ENCODE data around the gene RSPO3.
"Not testable (repeated sequence)": the region's sequence is repeated elsewhere in the genome, so short reads cannot be mapped to it uniquely, and the experiment has no call there.

DNA sequence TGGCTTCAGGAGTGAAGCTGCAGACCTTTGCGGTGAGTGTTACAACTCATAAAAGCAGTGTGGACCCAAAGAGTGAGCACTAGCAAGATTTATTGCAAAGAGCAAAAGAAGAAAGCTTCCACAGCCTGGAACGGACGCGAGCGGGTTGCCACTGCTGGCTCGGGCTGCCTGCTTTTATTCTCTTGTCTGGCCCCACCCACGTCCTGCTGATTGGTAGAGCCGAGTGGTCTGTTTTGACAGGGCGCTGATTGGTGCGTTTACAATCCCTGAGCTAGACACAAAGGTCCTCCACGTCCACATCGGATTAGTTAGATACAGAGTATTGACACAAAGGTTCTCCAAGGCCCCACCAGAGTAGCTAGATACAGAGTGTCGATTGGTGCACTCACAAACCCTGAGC is 95.6 kb downstream of the RSPO3 start:
- TF ChIP-seq, protein P1, sequence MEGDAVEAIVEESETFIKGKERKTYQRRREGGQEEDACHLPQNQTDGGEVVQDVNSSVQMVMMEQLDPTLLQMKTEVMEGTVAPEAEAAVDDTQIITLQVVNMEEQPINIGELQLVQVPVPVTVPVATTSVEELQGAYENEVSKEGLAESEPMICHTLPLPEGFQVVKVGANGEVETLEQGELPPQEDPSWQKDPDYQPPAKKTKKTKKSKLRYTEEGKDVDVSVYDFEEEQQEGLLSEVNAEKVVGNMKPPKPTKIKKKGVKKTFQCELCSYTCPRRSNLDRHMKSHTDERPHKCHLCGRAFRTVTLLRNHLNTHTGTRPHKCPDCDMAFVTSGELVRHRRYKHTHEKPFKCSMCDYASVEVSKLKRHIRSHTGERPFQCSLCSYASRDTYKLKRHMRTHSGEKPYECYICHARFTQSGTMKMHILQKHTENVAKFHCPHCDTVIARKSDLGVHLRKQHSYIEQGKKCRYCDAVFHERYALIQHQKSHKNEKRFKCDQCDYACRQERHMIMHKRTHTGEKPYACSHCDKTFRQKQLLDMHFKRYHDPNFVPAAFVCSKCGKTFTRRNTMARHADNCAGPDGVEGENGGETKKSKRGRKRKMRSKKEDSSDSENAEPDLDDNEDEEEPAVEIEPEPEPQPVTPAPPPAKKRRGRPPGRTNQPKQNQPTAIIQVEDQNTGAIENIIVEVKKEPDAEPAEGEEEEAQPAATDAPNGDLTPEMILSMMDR (IDR thresholded peaks at IDR 0.05 in 2 of 3, conservative IDR thresholded peaks at IDR 0.05 in 1 of 3; ENCODE audit: insufficient read depth in 2 of 3, low read depth in 1 of 3, low read length in 3 of 3): not testable (repeated sequence)
- not testable (repeated sequence) for TF ChIP-seq TEAD4 (IDR thresholded peaks at IDR 0.05; ENCODE audit: low read length); TEAD4 (CRISPR knock-in tag; IDR thresholded peaks at IDR 0.05; ENCODE audit: borderline replicate concordance); SP1 (CRISPR knock-in tag; IDR thresholded peaks at IDR 0.05)

All from K562 (cell line).